HEK293 (cell line): ENCODE measurements around the gene CTR9.
A peak's percentile ranks its signal among the peaks of the same experiment; 100 is the strongest.

Experiments used
- GLIS2 ChIP-seq: fragments of 450-650 bp; formaldehyde crosslinking; IDR thresholded peaks from 2 replicates; pipeline ENCODE4 v1.5.1; 2016; ENCODE audit warnings: missing biosample characterization, missing genetic modification characterization
- KLF8 ChIP-seq: fragments of 450-650 bp; formaldehyde crosslinking; IDR thresholded peaks from 2 replicates; pipeline ENCODE4 v1.5.1; 2016; ENCODE audit warnings: missing biosample characterization, missing genetic modification characterization
- OSR2 ChIP-seq: fragments of 450-650 bp; formaldehyde crosslinking; IDR thresholded peaks from 2 replicates; pipeline ENCODE4 v1.5.1; 2016; ENCODE audit warnings: missing biosample characterization, missing genetic modification characterization
- REST ChIP-seq: fragments of 450-650 bp; formaldehyde crosslinking; IDR thresholded peaks from 2 replicates; pipeline ENCODE4 v1.5.1; 2016; ENCODE audit warnings: missing biosample characterization, missing genetic modification characterization
- SP7 ChIP-seq: fragments of 450-650 bp; formaldehyde crosslinking; IDR thresholded peaks from 2 replicates; pipeline ENCODE4 v1.5.1; 2016; ENCODE audit warnings: missing biosample characterization, missing genetic modification characterization
- ZBTB20 ChIP-seq: fragments of 450-650 bp; formaldehyde crosslinking; IDR thresholded peaks from 2 replicates; pipeline ENCODE4 v1.5.1; 2016; ENCODE audit warnings: missing biosample characterization, missing genetic modification characterization
- ZBTB44 ChIP-seq: fragments of 450-650 bp; IDR thresholded peaks from 2 replicates; pipeline ENCODE4 v1.5.1; 2018; ENCODE audit warnings: missing biosample characterization, mild to moderate bottlenecking, missing genetic modification characterization
- ZBTB48 ChIP-seq: fragments of 450-650 bp; formaldehyde crosslinking; IDR thresholded peaks from 2 replicates; pipeline ENCODE4 v1.5.1; 2016; ENCODE audit warnings: missing biosample characterization, missing genetic modification characterization
- ZBTB8A ChIP-seq: fragments of 450-650 bp; formaldehyde crosslinking; IDR thresholded peaks from 2 replicates; pipeline ENCODE4 v1.5.1; 2016; ENCODE audit warnings: missing biosample characterization, missing genetic modification characterization
- ZNF121 ChIP-seq: fragments of 450-650 bp; formaldehyde crosslinking; IDR thresholded peaks from 2 replicates; pipeline ENCODE4 v1.5.1; 2016; ENCODE audit warnings: missing biosample characterization, missing genetic modification characterization
- ZNF184 ChIP-seq: fragments of 450-650 bp; IDR thresholded peaks from 2 replicates; pipeline ENCODE4 v1.5.1; 2018; ENCODE audit warnings: missing biosample characterization, mild to moderate bottlenecking, missing genetic modification characterization
- ZNF211 ChIP-seq: fragments of 450-650 bp; formaldehyde crosslinking; IDR thresholded peaks from 2 replicates; pipeline ENCODE4 v1.5.1; 2016; ENCODE audit warnings: low read depth, missing biosample characterization, missing genetic modification characterization
- ZNF24 ChIP-seq: fragments of 450-650 bp; formaldehyde crosslinking; IDR thresholded peaks from 2 replicates; pipeline ENCODE4 v1.5.1; 2016; ENCODE audit warnings: missing biosample characterization, missing genetic modification characterization
- ZNF324 ChIP-seq: fragments of 450-650 bp; formaldehyde crosslinking; IDR thresholded peaks from 2 replicates; pipeline ENCODE4 v1.5.1; 2016; ENCODE audit warnings: missing biosample characterization, missing genetic modification characterization
- ZNF335 ChIP-seq: fragments of 450-650 bp; formaldehyde crosslinking; conservative IDR thresholded peaks from 2 replicates; pipeline ENCODE4 v1.5.1; 2016; ENCODE audit warnings: missing biosample characterization, missing genetic modification characterization
- ZNF341 ChIP-seq: fragments of 450-650 bp; formaldehyde crosslinking; IDR thresholded peaks from 2 replicates; pipeline ENCODE4; 2016; ENCODE audit warnings: low read depth, missing biosample characterization, missing genetic modification characterization
- ZNF350 ChIP-seq: fragments of 450-650 bp; formaldehyde crosslinking; IDR thresholded peaks from 2 replicates; pipeline ENCODE4 v1.5.0; 2017; ENCODE audit warnings: missing biosample characterization, mild to moderate bottlenecking, missing genetic modification characterization
- ZNF366 ChIP-seq: fragments of 450-650 bp; formaldehyde crosslinking; conservative IDR thresholded peaks from 2 replicates; pipeline ENCODE4 v1.5.1; 2016; ENCODE audit warnings: missing biosample characterization, missing genetic modification characterization
- ZNF48 ChIP-seq: fragments of 450-650 bp; formaldehyde crosslinking; IDR thresholded peaks from 2 replicates; pipeline ENCODE4 v1.5.1; 2016; ENCODE audit warnings: missing biosample characterization, missing genetic modification characterization
- ZNF521 ChIP-seq: fragments of 450-650 bp; formaldehyde crosslinking; IDR thresholded peaks from 2 replicates; pipeline ENCODE4 v1.5.1; 2017; ENCODE audit warnings: missing biosample characterization, mild to moderate bottlenecking, missing genetic modification characterization
- ZNF544 ChIP-seq: fragments of 450-650 bp; formaldehyde crosslinking; IDR thresholded peaks from 2 replicates; pipeline ENCODE4 v1.5.0; 2017; ENCODE audit warnings: missing biosample characterization, missing genetic modification characterization
- ZNF600 ChIP-seq: fragments of 450-650 bp; formaldehyde crosslinking; IDR thresholded peaks from 2 replicates; pipeline ENCODE4 v1.5.1; 2016; ENCODE audit warnings: missing biosample characterization, missing genetic modification characterization
- ZNF645 ChIP-seq: fragments of 450-650 bp; formaldehyde crosslinking; IDR thresholded peaks from 2 replicates; pipeline ENCODE4; 2016; ENCODE audit warnings: missing biosample characterization, missing genetic modification characterization
- ZNF660 ChIP-seq: fragments of 450-650 bp; IDR thresholded peaks from 2 replicates; pipeline ENCODE4 v1.5.1; 2018; ENCODE audit warnings: missing biosample characterization, mild to moderate bottlenecking, missing genetic modification characterization
- ZNF692 ChIP-seq: fragments of 450-650 bp; formaldehyde crosslinking; IDR thresholded peaks from 2 replicates; pipeline ENCODE4 v1.5.1; 2016; ENCODE audit warnings: missing biosample characterization, missing genetic modification characterization
- ZNF768 ChIP-seq: fragments of 450-650 bp; formaldehyde crosslinking; IDR thresholded peaks from 2 replicates; pipeline ENCODE4 v1.5.1; 2018; ENCODE audit warnings: missing biosample characterization, mild to moderate bottlenecking, missing genetic modification characterization
- ZNF791 ChIP-seq: fragments of 450-650 bp; formaldehyde crosslinking; IDR thresholded peaks from 2 replicates; pipeline ENCODE4 v1.5.1; 2016; ENCODE audit warnings: missing biosample characterization, missing genetic modification characterization
- ZNF837 ChIP-seq: fragments of 450-650 bp; formaldehyde crosslinking; IDR thresholded peaks from 2 replicates; pipeline ENCODE4 v1.5.1; 2016; ENCODE audit warnings: missing biosample characterization, missing genetic modification characterization
- ZSCAN18 ChIP-seq: fragments of 450-650 bp; formaldehyde crosslinking; IDR thresholded peaks from 2 replicates; pipeline ENCODE4 v1.5.1; 2016; ENCODE audit warnings: missing biosample characterization, missing genetic modification characterization
- ZSCAN4 ChIP-seq: fragments of 450-650 bp; formaldehyde crosslinking; IDR thresholded peaks from 2 replicates; pipeline ENCODE4 v1.5.1; 2017; ENCODE audit warnings: missing biosample characterization, missing genetic modification characterization
- ZXDB ChIP-seq: fragments of 450-650 bp; formaldehyde crosslinking; IDR thresholded peaks from 2 replicates; pipeline ENCODE4 v1.5.1; 2016; ENCODE audit warnings: missing biosample characterization, missing genetic modification characterization

The CTR9 gene

GRCh38 chr11:10809373-10810160, 58.5 kb downstream of the CTR9 start (continued):
- no peak for TF ChIP-seq ZSCAN4 (tag by site-specific recombination)
- peak; percentile 47 for TF ChIP-seq ZBTB20
- no peak for TF ChIP-seq ZNF521 (tag by site-specific recombination)
- no peak for TF ChIP-seq SP7 (tag by site-specific recombination)
- peak; percentile 43; the same call in 1 of the 2 replicates for TF ChIP-seq ZNF692
- TF ChIP-seq ZNF837 (tag by site-specific recombination) = no peak
- TF ChIP-seq ZBTB44 (tag by site-specific recombination) = no peak
- TF ChIP-seq OSR2 = 0 out of 2 replicates have a peak, but pooled peaks have one; percentile 38
- TF ChIP-seq ZNF121 = 0 out of 2 replicates have a peak, but pooled peaks have one; percentile 20
- TF ChIP-seq ZNF645 (tag by site-specific recombination) = no peak
- peak; percentile 25 for TF ChIP-seq ZBTB8A (tag by site-specific recombination)
- peak; percentile 98 for TF ChIP-seq ZXDB (tag by site-specific recombination)
- no peak for TF ChIP-seq ZNF48 (tag by site-specific recombination)
- peak; percentile 60 for TF ChIP-seq GLIS2 (tag by site-specific recombination)
- TF ChIP-seq ZNF335 (tag by site-specific recombination) = peak; percentile 65
- TF ChIP-seq ZNF324 (tag by site-specific recombination) = 0 out of 2 replicates have a peak, but pooled peaks have one; percentile 19
- peak; percentile 43; the same call in 1 of the 2 replicates for TF ChIP-seq REST (tag by site-specific recombination)
- TF ChIP-seq ZBTB48 (tag by site-specific recombination) = peak; percentile 74; the same call in 1 of the 2 replicates
- TF ChIP-seq ZNF544 (tag by site-specific recombination) = no peak
- TF ChIP-seq ZNF791 (tag by site-specific recombination) = no peak
- peak; percentile 58; the same call in 1 of the 2 replicates for TF ChIP-seq ZNF660 (tag by site-specific recombination)
- TF ChIP-seq ZNF600 (tag by site-specific recombination) = peak; percentile 6; the same call in 1 of the 2 replicates
- TF ChIP-seq KLF8 (tag by site-specific recombination) = 0 out of 2 replicates have a peak, but pooled peaks have one; percentile 13
- peak; percentile 63 for TF ChIP-seq ZNF366 (tag by site-specific recombination)
- no peak for TF ChIP-seq ZNF211 (tag by site-specific recombination)
- TF ChIP-seq ZNF768 (tag by site-specific recombination) = no peak
- TF ChIP-seq ZSCAN18 = no peak
- TF ChIP-seq ZNF24 (tag by site-specific recombination) = no peak
- TF ChIP-seq ZNF184 (tag by site-specific recombination) = no peak
- no peak for TF ChIP-seq ZNF350 (tag by site-specific recombination)
- TF ChIP-seq ZNF341 = peak; percentile 49
